Breast epithelium (tissue), 3 donors: Measurements from ENCODE around the gene GRPEL1.

Source experiments
- POLR2A ChIP-seq: fragments of 450-650 bp; IDR thresholded peaks from one replicate; pipeline ENCODE4 v1.6.1; 2016; ENCODE audit warnings: antibody characterized with exemption, mild to moderate bottlenecking, moderate library complexity
- TF ChIP-seq, protein P1 (sequence below), 3 donors: fragments of 450-650 bp; IDR thresholded peaks; one replicate each; pipeline ENCODE4 v1.5.1; 2016 to 2017; ENCODE audit warnings: antibody characterized with exemption in 3 of 3, mild to moderate bottlenecking in 3 of 3, moderate library complexity in 3 of 3

DNA sequence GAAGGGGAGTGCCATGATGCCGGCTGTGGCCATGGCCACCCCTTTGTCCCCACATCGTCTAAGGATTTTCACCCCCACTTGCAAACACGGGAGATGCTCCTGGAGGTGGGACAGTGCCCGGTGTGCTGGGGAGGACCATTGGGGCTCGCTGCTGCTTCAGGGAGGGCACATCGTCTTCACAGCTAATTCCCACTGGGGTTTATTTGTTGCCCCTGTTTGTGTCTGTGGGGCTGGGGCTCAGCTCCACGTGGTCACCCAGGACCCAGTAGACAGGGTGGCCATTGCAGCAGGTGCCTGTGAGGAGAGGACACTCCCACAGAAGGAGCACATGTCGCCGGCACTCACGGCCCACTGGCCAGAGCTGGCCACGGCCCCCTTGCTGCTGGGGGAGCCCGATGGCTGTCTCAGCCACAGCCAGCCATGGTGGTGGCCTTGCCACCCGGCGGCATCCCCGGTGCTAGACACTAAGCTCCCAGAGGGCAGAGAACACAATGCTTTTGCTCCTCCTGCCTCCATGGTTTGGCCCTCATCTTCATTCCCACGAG lies 27.8 kb upstream of the GRPEL1 start:
- TF ChIP-seq, protein P1, sequence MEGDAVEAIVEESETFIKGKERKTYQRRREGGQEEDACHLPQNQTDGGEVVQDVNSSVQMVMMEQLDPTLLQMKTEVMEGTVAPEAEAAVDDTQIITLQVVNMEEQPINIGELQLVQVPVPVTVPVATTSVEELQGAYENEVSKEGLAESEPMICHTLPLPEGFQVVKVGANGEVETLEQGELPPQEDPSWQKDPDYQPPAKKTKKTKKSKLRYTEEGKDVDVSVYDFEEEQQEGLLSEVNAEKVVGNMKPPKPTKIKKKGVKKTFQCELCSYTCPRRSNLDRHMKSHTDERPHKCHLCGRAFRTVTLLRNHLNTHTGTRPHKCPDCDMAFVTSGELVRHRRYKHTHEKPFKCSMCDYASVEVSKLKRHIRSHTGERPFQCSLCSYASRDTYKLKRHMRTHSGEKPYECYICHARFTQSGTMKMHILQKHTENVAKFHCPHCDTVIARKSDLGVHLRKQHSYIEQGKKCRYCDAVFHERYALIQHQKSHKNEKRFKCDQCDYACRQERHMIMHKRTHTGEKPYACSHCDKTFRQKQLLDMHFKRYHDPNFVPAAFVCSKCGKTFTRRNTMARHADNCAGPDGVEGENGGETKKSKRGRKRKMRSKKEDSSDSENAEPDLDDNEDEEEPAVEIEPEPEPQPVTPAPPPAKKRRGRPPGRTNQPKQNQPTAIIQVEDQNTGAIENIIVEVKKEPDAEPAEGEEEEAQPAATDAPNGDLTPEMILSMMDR (IDR thresholded peaks at IDR 0.05): no peak
- TF ChIP-seq POLR2A: no peak
